GM23338 (cell line): ENCODE results near the gene TRIM71. TPM values are rescaled to one million over a fixed set of nuclear protein-coding genes. Genes with fewer than 3 reads are reported as not detected.

Experiments used
- ATAC-seq: fragments of 200-7000 bp; cut with Tn5 transposase; 3 replicates; pipeline ENCODE4 v1.9.1; 2020
- DNase-seq: peaks from one replicate; pipeline ENCODE4 v3.0.0-alpha.2; 2015; ENCODE audit warnings: low spot score
- H2AFZ ChIP-seq: fragments of 200-600 bp; sonication (generic); 2 replicates; pipeline ENCODE4 v1.8.0; 2016; ENCODE audit warnings: antibody characterized with exemption, mild to moderate bottlenecking, moderate library complexity
- H3F3A ChIP-seq: fragments of 200-600 bp; sonication (generic); replicated peaks from 2 replicates; pipeline ENCODE4 v1.8.0; 2017; ENCODE audit warnings: antibody characterized with exemption, mixed run types, low read depth
- H3K27ac ChIP-seq: fragments of 200-600 bp; sonication (generic); 2 replicates; pipeline ENCODE4 v1.6.1; 2016; ENCODE audit warnings: low read depth
- H3K27me3 ChIP-seq: fragments of 200-600 bp; sonication (generic); 2 replicates; pipeline ENCODE4 v1.8.0; 2016; ENCODE audit warnings: mild to moderate bottlenecking, mixed run types, moderate library complexity; ENCODE audit not compliant: insufficient read depth
- H3K36me3 ChIP-seq: fragments of 200-600 bp; sonication (generic); 2 replicates; pipeline ENCODE4 v1.8.0; 2016; ENCODE audit warnings: mild to moderate bottlenecking; ENCODE audit not compliant: insufficient read depth
- H3K4me1 ChIP-seq: fragments of 200-600 bp; sonication (generic); 2 replicates; pipeline ENCODE4 v1.8.0; 2016; ENCODE audit warnings: mild to moderate bottlenecking, moderate library complexity; ENCODE audit not compliant: insufficient read depth
- H3K4me2 ChIP-seq: fragments of 200-600 bp; sonication (generic); 2 replicates; pipeline ENCODE4 v1.7.1; 2017; ENCODE audit warnings: mixed run types
- H3K4me3 ChIP-seq: fragments of 200-600 bp; sonication (generic); 2 replicates; pipeline ENCODE4 v1.6.1; 2016; ENCODE audit warnings: mixed run types
- H3K79me2 ChIP-seq: fragments of 200-600 bp; sonication (generic); replicated peaks from 2 replicates; pipeline ENCODE4 v1.8.0; 2017; ENCODE audit warnings: mild to moderate bottlenecking; ENCODE audit not compliant: insufficient read depth
- H3K9me2 ChIP-seq: fragments of 200-600 bp; sonication (generic); 2 replicates; pipeline ENCODE4 v1.8.0; 2017; ENCODE audit not compliant: insufficient read depth
- H4K20me1 ChIP-seq: fragments of 200-600 bp; sonication (generic); replicated peaks from 2 replicates; pipeline ENCODE4 v1.8.0; 2017; ENCODE audit warnings: mild to moderate bottlenecking; ENCODE audit not compliant: insufficient read depth
- H3K27ac Mint-ChIP-seq: 2 replicates; pipeline ENCODE4 v1.8.0; 2020; ENCODE audit warnings: inconsistent platforms, mild to moderate bottlenecking, moderate library complexity, mixed read lengths
- H3K27me3 Mint-ChIP-seq: 3 replicates; pipeline ENCODE4 v1.8.0; 2022; ENCODE audit warnings: low read depth, mild to moderate bottlenecking, moderate library complexity, mixed read lengths, inconsistent platforms; ENCODE audit not compliant: insufficient read depth, poor library complexity
- H3K36me3 Mint-ChIP-seq: 3 replicates; pipeline ENCODE4 v1.8.0; 2021; ENCODE audit warnings: low read depth, mild to moderate bottlenecking, inconsistent platforms, moderate library complexity, mixed read lengths
- H3K4me1 Mint-ChIP-seq: 3 replicates; pipeline ENCODE4 v1.8.0; 2020; ENCODE audit warnings: mild to moderate bottlenecking, inconsistent platforms, mixed read lengths
- H3K4me3 Mint-ChIP-seq: 3 replicates; pipeline ENCODE4 v1.8.0; 2021; ENCODE audit warnings: moderate library complexity, mild to moderate bottlenecking, inconsistent platforms, mixed read lengths
- H3K9me3 Mint-ChIP-seq: 3 replicates; pipeline ENCODE4 v1.8.0; 2020; ENCODE audit warnings: moderate library complexity, mild to moderate bottlenecking, inconsistent platforms, mixed read lengths
- CTCF ChIP-seq, 2 experiments: fragments of 200-600 bp in 1 of 2; sonication (generic) in 1 of 2; conservative IDR thresholded peaks; 2 replicates each; pipeline versions ENCODE4 v1.5.1 to v1.6.1; 2016 to 2017; ENCODE audit warnings: antibody characterized with exemption in 2 of 2, low read depth in 2 of 2, mild to moderate bottlenecking in 2 of 2, moderate library complexity in 1 of 2
- JUNB ChIP-seq: IDR thresholded peaks from one replicate; pipeline ENCODE4 v1.6.1; 2016; ENCODE audit warnings: antibody characterized with exemption; ENCODE audit not compliant: unreplicated experiment
- POLR2AphosphoS5 ChIP-seq: IDR thresholded peaks from 2 replicates; pipeline ENCODE4 v1.6.1; 2016; ENCODE audit warnings: antibody characterized with exemption, low read depth
- REST ChIP-seq: IDR thresholded peaks from one replicate; pipeline ENCODE4 v1.6.1; 2018; ENCODE audit warnings: antibody characterized with exemption; ENCODE audit not compliant: unreplicated experiment
- polyA plus RNA-seq: library from polyadenylated mRNA; unstranded; fragments of >200 nt; fragmentation: Nextera tagmentation; extraction: Ambion mirVana; gene quantifications from 2 replicates; pipeline ENCODE4 v1.2.1, GENCODE V29; 2016
- total RNA-seq: library from RNA; depleted of rRNA; stranded (reverse); fragments of >200 nt; shearing (Covaris generic); gene quantifications from 2 replicates; pipeline ENCODE4 v1.2.3, GENCODE V29; 2014

The TRIM71 gene
- total and polyA plus RNA-seq, 2 experiments from 2014 or later = 71.5 to 346 TPM

DNA sequence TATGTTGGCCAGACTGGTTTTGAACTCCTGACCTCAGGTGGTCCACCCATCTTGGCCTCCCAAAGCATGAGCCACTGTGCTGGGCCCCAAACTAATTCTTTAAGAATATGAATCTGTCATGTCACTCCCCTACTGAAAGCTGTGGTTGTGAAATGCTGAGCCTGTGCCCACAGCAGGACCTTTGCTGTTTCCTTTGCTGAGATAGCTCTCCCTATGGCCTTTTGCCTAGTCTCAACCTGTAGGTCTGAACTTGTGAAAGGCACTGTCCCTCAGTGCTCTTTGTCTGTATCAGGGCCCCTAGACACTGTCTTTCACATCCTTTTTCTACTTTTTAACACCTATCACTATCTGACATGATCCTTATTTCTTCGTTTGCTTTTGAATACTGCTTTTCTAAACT is 70.9 kb downstream of the TRIM71 start:
- Mint-ChIP-seq H3K36me3 (peaks cover 96% of the 10 kb centered on the region), H3K27me3 (peaks cover 41% of the 10 kb centered on the region), H3K27ac (peak overlapping the region; percentile 92), H3K4me3 (no peak overlapping the region; the same call in 2 of the 3 replicates), H3K4me1 (peaks cover 85% of the 10 kb centered on the region), H3K9me3 (no peaks in the 10 kb centered on the region; the same call in 2 of the 3 replicates)
- DNase-seq = no peak
- 0 out of 2 replicates have a peak overlapping the region, but pooled peaks have one; percentile 53 for H3K27ac ChIP-seq
- H3F3A ChIP-seq = peaks cover 66% of the 10 kb centered on the region
- no peaks in the 10 kb centered on the region for H3K27me3 ChIP-seq
- H2AFZ ChIP-seq = no peak overlapping the region
- peaks cover 100% of the 10 kb centered on the region for H3K79me2 ChIP-seq
- H3K4me2 ChIP-seq = no peak overlapping the region
- H3K4me3 ChIP-seq = no peak overlapping the region
- peaks cover 90% of the 10 kb centered on the region for H4K20me1 ChIP-seq
- peaks cover 33% of the 10 kb centered on the region for H3K4me1 ChIP-seq
- no peak for ATAC-seq
- TF ChIP-seq POLR2AphosphoS5 (peak; percentile 35; the same call in 1 of the 2 replicates), REST (no peak)
- H3K36me3 ChIP-seq = peaks cover 62% of the 10 kb centered on the region
- no peaks in the 10 kb centered on the region for H3K9me2 ChIP-seq

- no peaks in the 10 kb centered on the region for H3K27me3 ChIP-seq
- peaks cover 36% of the 10 kb centered on the region for H3K4me1 ChIP-seq
- Mint-ChIP-seq H3K4me1 (peaks cover 84% of the 10 kb centered on the region), H3K9me3 (no peaks in the 10 kb centered on the region; the same call in 1 of the 3 replicates), H3K4me3 (no peak overlapping the region; the same call in 2 of the 3 replicates), H3K27me3 (peaks cover 50% of the 10 kb centered on the region), H3K27ac (peak overlapping the region; percentile 42; the same call in 1 of the 2 replicates), H3K36me3 (peaks cover 96% of the 10 kb centered on the region)
- peaks cover 65% of the 10 kb centered on the region for H3F3A ChIP-seq
- TF ChIP-seq JUNB = no peak
- TF ChIP-seq POLR2AphosphoS5 = 0 out of 2 replicates have a peak, but pooled peaks have one; percentile 43
- 0 out of 4 replicates have a peak, but pooled peaks of 1 of the 2 experiments have one; percentile 20 for TF ChIP-seq CTCF (conservative IDR thresholded peaks at IDR 0.05; ENCODE audit: low read depth in 2 of 2)
- peak overlapping the region; percentile 64; the same call in 1 of the 2 replicates for H3K27ac ChIP-seq
- no peak for DNase-seq
- H3K9me2 ChIP-seq = no peaks in the 10 kb centered on the region
- H3K4me2 ChIP-seq = no peak overlapping the region
- peaks cover 73% of the 10 kb centered on the region for H3K36me3 ChIP-seq
- no peak overlapping the region for H3K4me3 ChIP-seq
- H2AFZ ChIP-seq = no peak overlapping the region
- ATAC-seq = peak; percentile 7
- peaks cover 87% of the 10 kb centered on the region for H4K20me1 ChIP-seq
- H3K79me2 ChIP-seq = peaks cover 100% of the 10 kb centered on the region
Observed at GRCh38 chr3:32890420-32891276, 72.9 kb downstream of the TRIM71 start.
